Measurements from ENCODE around the gene IGFBP5. TPM values are rescaled to one million over a fixed set of nuclear protein-coding genes. Genes with fewer than 3 reads are reported as not detected.

IGFBP5 gene
- total and polyA plus RNA-seq, 2 of the 8 experiments (the other 6 are each of a cell fraction or from before 2014, with no cell fraction given) = 2.2 to 2.5 TPM

- no peak for DNase-seq (ENCODE audit: low read depth in 1 of 2, low spot score in 2 of 2)
- Histone ChIP-seq H2AK5ac (ENCODE audit: low read depth, low read length) (no peak overlapping the region), H3K4me1 (replicated peaks in 1 of 4; ENCODE audit: control insufficient read depth in 3 of 4, insufficient read depth in 4 of 4, low read length in 3 of 4) (peaks cover 0 to 8% (median 6%) of the 10 kb centered on the region in 4 experiments; a peak in 6 of 7 replicates), H3K56ac (replicated peaks; ENCODE audit: insufficient read length, low read depth, low read length) (no peak overlapping the region), H3K14ac (ENCODE audit: insufficient read length) (no peak overlapping the region), H3K27ac (ENCODE audit: low read depth, low read length) (no peak overlapping the region), H3K9ac (replicated peaks in 1 of 4; ENCODE audit: extremely low read depth in 1 of 4, low read depth in 3 of 4, low read length in 3 of 4) (no peak overlapping the region), H2BK5ac (ENCODE audit: low read depth, low read length) (no peak overlapping the region), H3K4ac (replicated peaks; ENCODE audit: insufficient read length, low read depth, low read length) (no peak overlapping the region), H2BK12ac (ENCODE audit: low read depth, low read length) (no peak overlapping the region), H2BK20ac (ENCODE audit: low read length) (no peak overlapping the region), H3K9me3 (ENCODE audit: insufficient read depth in 2 of 2, low read depth in 1 of 2, low read length in 1 of 2) (no peaks in the 10 kb centered on the region), H3K4me2 (ENCODE audit: insufficient read depth in 1 of 2, low read depth in 2 of 2, low read length in 2 of 2) (no peak overlapping the region), H3K18ac (ENCODE audit: extremely low read depth, low read length) (no peak overlapping the region), H3K23ac (ENCODE audit: insufficient read length) (no peak overlapping the region), H4K20me1 (replicated peaks in 1 of 2; ENCODE audit: control insufficient read depth in 1 of 2, insufficient read depth in 2 of 2, low read length in 2 of 2) (peaks cover 6% of the 10 kb centered on the region in 2 experiments), H3K4me3 (ENCODE audit: extremely low read depth in 1 of 4, insufficient read depth in 2 of 4, low read depth in 3 of 4, low read length in 4 of 4) (no peak overlapping the region), H2AFZ (ENCODE audit: low read length) (no peak overlapping the region), H3K23me2 (ENCODE audit: low read depth, low read length) (no peaks in the 10 kb centered on the region), H2BK15ac (ENCODE audit: low read length) (no peak overlapping the region), H3K27me3 (replicated peaks in 1 of 4; ENCODE audit: control insufficient read depth in 3 of 4, extremely low read depth in 1 of 4, insufficient read depth in 3 of 4, low read length in 3 of 4) (no peaks in the 10 kb centered on the region), H3K79me1 (ENCODE audit: low read depth, low read length) (peaks cover 15% of the 10 kb centered on the region), H3K79me2 (ENCODE audit: control insufficient read depth in 1 of 2, insufficient read depth in 2 of 2, low read length in 2 of 2) (peaks cover 0 to 32% of the 10 kb centered on the region in 2 experiments; a peak in 3 of 4 replicates), H3K36me3 (ENCODE audit: control insufficient read depth in 2 of 4, insufficient read depth in 4 of 4, low read length in 3 of 4) (peaks cover 10 to 28% (median 25%) of the 10 kb centered on the region in 4 experiments; a peak in 7 of 8 replicates), H4K91ac (replicated peaks; ENCODE audit: insufficient read length, low read length) (no peak overlapping the region), H4K5ac (ENCODE audit: insufficient read length, low read depth, low read length) (no peak overlapping the region), H2BK120ac (replicated peaks; ENCODE audit: low read depth, low read length) (no peak overlapping the region), H4K8ac (ENCODE audit: extremely low read depth, insufficient read depth, low read length) (no peak overlapping the region)
- WGBS, 2 experiments (ENCODE audit: extremely low coverage in 1 of 2, insufficient coverage in 1 of 2, insufficient read length in 1 of 2, insufficient replicate concordance in 2 of 2, low coverage in 1 of 2, low lambda C conversion rate in 2 of 2, missing lambda C conversion rate in 1 of 2) = 88% methylated on average over 10 of the region's 10 CpGs; no CpG with 5 or more reads in 1 of the 2 experiments
- TF ChIP-seq TAF1 (IDR thresholded peaks at IDR 0.05; ENCODE audit: low read depth, low read length) (no peak), RNF2 (IDR thresholded peaks at IDR 0.05; ENCODE audit: borderline replicate concordance, low read depth, low read length, missing control alignments, poor library complexity, severe bottlenecking) (no peak), GABPA (IDR thresholded peaks at IDR 0.05; ENCODE audit: borderline replicate concordance, insufficient read depth, low read length) (no peak), HDAC6 (IDR thresholded peaks at IDR 0.05; ENCODE audit: low read depth, low read length) (no peak), NRF1 (IDR thresholded peaks at IDR 0.05; ENCODE audit: low read depth, low read length) (no peak), CREB1 (IDR thresholded peaks at IDR 0.05) (no peak), SIX5 (IDR thresholded peaks at IDR 0.05; ENCODE audit: low read depth, low read length) (no peak), EZH2 (IDR thresholded peaks at IDR 0.05; ENCODE audit: low read depth, low read length, severe bottlenecking) (no peak), PHF8 (conservative IDR thresholded peaks at IDR 0.05; ENCODE audit: low read depth, low read length) (no peak), MAFK (IDR thresholded peaks at IDR 0.05; ENCODE audit: low read depth, low read length) (no peak), BACH1 (IDR thresholded peaks at IDR 0.05; ENCODE audit: low read length) (no peak), JUND (IDR thresholded peaks at IDR 0.05; ENCODE audit: low read length) (no peak), BRCA1 (IDR thresholded peaks at IDR 0.05; ENCODE audit: low read depth, low read length) (no peak), GTF2F1 (IDR thresholded peaks at IDR 0.05; ENCODE audit: borderline replicate concordance, low read depth, low read length) (no peak), TBP (IDR thresholded peaks at IDR 0.05; ENCODE audit: low read depth, low read length) (no peak)
- CTCF ChIA-PET (ENCODE audit: partially characterized antibody) = interaction anchor here (1.6 to 15.9 kb wide), 4 partner anchors 13 to 140 kb away, joined by 3 to 493 read pairs (median 128); no protein-coding TSS in a partner anchor
- POLR2A ChIA-PET (ENCODE audit: partially characterized antibody) = interaction anchor here (1.5 to 2.5 kb wide), 3 partner anchors 10 to 154 kb away, joined by 5 to 7 read pairs (median 7); no protein-coding TSS in a partner anchor
- no peak for FAIRE-seq
These were observed 34.9 kb downstream of the IGFBP5 start for GRCh38 chr2:216660496-216660895.

All from H1 (cell line).